COLO668 (cell line): ENCODE results near the gene SLC25A15.
"Not testable (repeated sequence)": the region's sequence is repeated elsewhere in the genome, so short reads cannot be mapped to it uniquely, and the experiment has no call there.

Experiments used
- DNase-seq: peaks from one replicate; lab custom pipeline; 2025; ENCODE audit not compliant: unreplicated experiment; lab: John Stamatoyannopoulos, UW

SLC25A15 gene

GRCh38 chr13:40780822-40781401, 8.5 kb upstream of the SLC25A15 start:
- no peak for DNase-seq

- DNase-seq, result no peak
Observed at GRCh38 chr13:40781717-40782116, 7.7 kb upstream of the SLC25A15 start.

DNA sequence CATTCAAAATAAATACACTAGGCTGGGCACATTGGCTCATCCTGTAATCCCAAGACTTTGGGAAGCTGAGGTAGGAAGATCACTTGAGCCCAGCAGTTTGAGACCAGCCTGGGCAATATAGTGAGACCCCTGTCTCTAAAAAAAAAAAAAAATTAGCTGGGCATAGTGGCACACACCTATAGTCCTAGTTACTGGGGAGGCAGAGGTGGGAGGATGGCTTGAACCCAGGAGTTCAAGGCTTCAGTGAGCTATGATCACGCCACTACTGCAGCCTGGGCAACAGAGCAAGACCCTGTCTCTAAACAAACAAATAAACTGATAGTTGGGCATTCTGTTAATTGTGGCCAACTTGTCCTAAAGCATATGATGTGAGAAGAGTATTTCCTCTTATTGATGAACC, 6.4 kb upstream of the SLC25A15 start:
- not testable (repeated sequence) for DNase-seq

GRCh38 chr13:40784540-40784939, 4.9 kb upstream of the SLC25A15 start:
- DNase-seq, result no peak

GRCh38 chr13:40786568-40786996, 2.8 kb upstream of the SLC25A15 start:
- no peak for DNase-seq

- no peak for DNase-seq
Observed at GRCh38 chr13:40787062-40787461, 2.3 kb upstream of the SLC25A15 start.

DNA sequence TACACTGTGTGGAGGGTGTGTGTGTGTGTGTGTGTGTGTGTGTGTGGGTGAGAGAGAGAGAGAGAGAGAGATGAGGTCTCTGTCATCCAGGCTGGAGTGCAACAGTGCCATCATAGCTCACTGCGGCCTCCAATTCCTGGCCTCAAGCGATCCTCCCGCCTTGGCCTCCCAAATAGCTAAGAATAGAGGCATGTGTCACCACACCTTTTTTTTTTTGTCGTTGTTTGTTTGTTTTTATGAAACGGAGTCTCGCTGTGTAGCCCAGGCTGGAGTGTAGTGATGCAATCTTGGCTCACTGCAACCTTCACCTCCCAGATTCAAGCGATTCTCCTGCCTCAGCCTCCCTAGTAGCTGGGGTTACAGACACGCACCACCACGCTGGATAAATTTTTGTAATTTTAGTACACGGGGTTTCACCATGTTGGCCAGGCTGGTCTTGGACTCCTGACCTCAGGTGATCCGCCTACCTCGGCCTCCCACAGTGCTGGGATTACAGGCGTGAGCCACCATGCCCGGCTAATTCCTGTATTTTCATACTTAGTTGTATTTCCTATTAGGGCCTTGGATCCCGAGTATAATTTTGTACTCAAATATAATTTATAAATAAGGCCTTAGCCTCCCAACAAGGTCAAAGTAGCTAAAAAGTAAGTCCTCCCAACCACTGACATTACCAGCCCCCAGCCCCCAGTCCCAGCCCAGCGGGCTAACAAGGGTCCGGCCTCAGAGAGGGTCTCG, 704 bp upstream of the SLC25A15 start:
- DNase-seq, result not testable (repeated sequence)

- no peak for DNase-seq
Observed at GRCh38 chr13:40790154-40790616, 774 bp downstream of the SLC25A15 start.

DNA sequence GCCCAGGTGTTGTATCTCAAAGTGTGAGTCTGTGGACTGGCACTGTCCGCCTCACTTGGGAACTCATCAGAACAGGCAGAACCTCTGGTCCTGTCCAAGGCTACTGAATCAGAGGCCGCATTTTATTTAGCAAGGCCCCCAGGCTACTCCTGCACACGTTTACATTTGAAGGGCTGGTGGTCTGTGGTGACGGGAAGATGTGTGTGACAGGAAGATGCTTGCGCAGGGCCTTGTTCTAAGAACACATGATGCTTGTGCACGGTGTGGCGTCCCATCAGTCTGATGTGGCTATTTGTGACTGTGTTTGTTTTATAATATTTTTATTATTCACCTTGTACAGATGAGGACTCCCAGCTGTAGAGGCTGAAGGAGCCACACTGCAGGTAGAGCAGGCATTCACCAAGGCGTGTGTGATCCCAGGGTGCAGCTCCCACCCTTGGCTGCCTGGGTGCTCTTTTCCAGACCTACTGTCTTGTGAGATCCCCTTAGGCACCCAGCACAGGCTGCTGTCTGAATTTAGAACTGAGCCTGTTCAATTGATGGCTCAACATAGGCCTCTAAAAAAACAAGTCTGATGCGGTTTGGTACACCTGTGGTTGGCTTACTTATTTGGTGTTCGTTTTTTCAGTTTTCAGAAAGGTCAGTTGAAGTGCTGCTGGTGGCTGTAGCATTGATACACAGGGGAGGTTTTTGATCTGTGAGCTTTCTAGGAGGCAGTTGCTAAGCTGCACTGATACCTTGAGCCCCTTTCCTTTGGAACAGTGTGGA, 3.1 kb downstream of the SLC25A15 start:
- no peak for DNase-seq

GRCh38 chr13:40793339-40793738, 3.9 kb downstream of the SLC25A15 start:
- no peak for DNase-seq

DNA sequence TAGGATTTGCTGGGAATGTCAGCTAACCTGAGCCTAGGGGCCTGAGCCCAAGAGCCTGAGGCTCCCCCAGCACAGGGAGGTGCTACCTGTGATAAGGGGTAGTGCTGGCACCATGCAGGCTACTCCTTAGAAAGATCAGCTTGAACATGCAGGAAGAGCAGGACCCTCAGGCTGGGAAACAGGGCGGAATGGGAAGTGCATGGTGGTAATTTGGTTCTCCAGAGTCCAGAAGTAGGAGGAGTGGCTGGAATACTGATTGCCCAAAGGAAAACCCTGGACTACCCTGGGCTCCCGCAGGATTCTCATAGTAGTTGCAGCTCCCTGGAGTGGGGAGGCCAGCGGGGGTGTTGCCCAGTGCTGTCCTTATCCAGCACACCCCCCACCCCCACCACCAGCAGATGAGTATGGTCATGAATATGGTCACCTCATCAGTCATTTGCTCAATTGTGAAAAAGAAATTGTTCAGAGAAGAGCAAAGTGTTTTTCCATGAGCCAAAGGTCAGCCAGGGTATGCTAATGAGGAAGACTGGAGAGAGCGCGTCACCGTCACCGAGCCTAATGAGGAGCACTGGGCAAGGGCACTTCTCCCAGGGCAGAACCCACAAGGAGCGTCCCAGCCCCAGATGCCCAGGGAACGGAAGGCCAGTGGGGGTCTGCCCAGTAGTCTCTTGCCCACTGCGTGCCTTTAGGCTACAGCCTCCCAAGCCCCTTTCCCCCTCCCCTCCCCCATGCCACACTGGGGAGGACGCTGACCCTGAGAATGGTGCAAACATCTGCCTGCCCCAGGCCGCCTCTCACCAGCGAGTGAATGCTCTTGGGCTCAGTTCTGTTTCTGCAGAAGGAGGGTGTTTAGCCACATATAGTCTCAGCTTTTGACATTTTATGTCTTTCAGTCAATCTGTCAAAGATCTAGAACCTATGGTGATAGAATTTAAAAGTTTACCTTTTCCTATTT, 5.3 kb downstream of the SLC25A15 start:
- no peak for DNase-seq

DNA sequence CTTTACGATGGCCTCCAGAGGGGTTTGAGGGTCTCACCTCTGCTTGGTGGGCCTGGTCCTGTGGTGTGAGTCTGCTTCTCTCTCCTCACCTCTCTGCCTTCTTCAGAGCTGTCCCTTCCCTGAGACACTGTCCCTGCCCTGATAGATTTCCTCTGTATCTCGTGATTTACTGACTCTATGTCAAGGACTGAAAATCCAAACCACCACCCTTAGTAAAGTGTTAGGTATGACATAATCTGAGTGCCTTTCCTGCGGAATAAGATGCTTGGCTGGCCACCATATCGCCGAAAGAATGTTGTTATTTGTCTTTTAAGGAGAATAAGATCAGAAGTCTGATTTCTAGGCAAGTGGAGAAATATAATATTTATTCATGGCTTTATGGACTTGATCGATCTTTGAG, 7.2 kb downstream of the SLC25A15 start:
- DNase-seq, result no peak

DNA sequence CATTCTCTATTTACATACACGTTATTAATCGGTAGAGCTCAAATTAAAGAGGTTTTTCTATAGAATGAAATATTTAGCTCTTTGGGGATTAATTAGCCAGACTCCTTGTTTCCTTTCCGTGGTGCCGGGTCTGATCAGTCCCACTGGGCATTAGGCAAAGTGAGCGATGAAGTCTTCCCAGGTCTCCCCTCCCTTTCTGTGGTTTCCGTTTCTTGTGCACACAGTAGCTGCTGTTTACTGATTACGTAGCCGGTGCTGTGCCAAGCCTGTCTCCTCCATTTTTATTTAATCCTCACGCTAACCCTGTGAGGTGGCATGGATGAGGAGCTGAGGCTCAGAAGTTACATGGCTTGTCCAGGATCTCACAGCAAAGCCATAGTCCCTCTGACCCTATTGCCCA, 9.0 kb downstream of the SLC25A15 start:
- no peak for DNase-seq

DNA sequence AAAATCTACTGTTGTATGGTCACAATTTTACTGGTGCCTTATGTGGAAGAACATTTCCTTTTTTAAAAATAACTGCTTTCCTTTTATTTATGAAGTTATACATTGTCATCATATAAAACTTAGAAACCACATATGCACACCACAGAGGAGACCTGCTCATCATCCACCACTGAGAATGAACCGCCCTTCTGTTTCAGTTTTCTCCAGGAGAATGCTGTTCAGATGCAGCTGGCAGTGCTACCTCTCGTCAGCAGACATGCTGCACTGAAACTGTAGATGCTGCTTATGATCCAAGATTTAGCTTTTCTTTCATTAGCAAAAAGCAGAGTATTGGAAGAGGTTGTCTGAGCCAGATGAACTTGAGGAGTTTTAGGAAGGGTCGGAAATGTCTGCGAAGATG, 10.1 kb downstream of the SLC25A15 start:
- no peak for DNase-seq

DNA sequence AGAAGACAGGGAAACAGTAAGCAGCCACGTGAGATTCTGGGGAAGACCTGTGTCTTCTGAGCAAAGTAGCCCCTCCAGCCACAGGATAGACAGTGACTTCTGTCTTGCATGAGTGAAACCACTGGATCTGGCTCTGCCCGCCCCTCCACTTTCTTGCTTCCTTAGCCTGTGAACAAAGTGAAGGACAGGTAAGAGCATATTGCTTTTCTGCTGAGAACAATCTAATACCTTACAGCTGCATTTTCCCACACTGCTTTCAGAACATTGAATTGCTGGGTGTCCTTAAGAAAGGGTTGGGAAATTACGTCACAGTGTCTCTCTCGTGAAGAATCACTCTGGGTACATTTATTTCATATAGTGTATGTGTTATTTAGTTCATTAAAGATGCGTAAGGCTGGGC, 11.1 kb downstream of the SLC25A15 start:
- no peak for DNase-seq

- no peak for DNase-seq
Observed at GRCh38 chr13:40801255-40802217, 12.1 kb downstream of the SLC25A15 start.

DNA sequence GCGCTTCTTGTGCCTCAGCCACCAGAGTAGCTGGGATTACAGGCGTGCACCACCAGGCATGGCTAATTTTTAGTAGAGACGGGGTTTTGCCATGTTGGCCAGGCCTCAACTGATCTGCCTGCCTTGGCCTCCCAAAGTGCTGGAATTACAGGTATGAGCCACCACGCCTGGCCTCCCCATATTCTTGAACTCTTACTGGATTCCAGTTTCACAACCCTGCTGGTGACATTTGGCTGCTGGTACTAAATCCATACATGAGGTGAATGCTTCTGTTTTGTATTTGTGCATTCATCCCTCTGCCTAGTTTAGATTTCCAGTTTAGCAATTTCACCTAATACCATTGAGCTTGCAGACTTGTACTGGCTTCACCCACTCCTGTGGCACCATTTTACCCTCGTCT, 13.9 kb downstream of the SLC25A15 start:
- DNase-seq, result no peak

GRCh38 chr13:40806241-40806640, 16.8 kb downstream of the SLC25A15 start:
- no peak for DNase-seq

- DNase-seq, result no peak
Observed at GRCh38 chr13:40809471-40809870, 20.1 kb downstream of the SLC25A15 start.

- DNase-seq, result no peak
Observed at GRCh38 chr13:40812102-40812501, 22.7 kb downstream of the SLC25A15 start.
